B cell (primary cell): ENCODE data around the gene MAGI2. TPM values are rescaled to one million over a fixed set of nuclear protein-coding genes. Genes with fewer than 3 reads are reported as not detected.

Experiments used
- ATAC-seq: fragments of 200-7000 bp; cut with Tn5 transposase; one replicate; pipeline ENCODE4 v1.10.0; 2021; ENCODE audit warnings: low read depth, mild to moderate bottlenecking, moderate number of reproducible peaks, moderate library complexity
- CTCF ChIA-PET: fragments of 350-600 bp; sonication (Branson Sonifier 250); formaldehyde crosslinking; loops from one replicate; lab custom pipeline; 2021; ENCODE audit warnings: antibody characterized with exemption, inconsistent platforms; lab: Charles Lee
- POLR2A ChIA-PET: fragments of 350-600 bp; sonication (Branson Sonifier 250); formaldehyde crosslinking; loops from one replicate; lab custom pipeline; 2021; ENCODE audit warnings: antibody characterized with exemption; lab: Charles Lee
- DNase-seq: peaks from one replicate; pipeline ENCODE4 v3.0.0; 2013
- H2AFZ ChIP-seq: 2 replicates; pipeline ENCODE4 v1.6.1; 2012; ENCODE audit warnings: mild to moderate bottlenecking, low read depth, low read length; ENCODE audit not compliant: insufficient read depth, poor library complexity, severe bottlenecking
- H3K27ac ChIP-seq, 2 donors: 1 replicate in 1 of 2; 2 replicates in 1 of 2; pipeline ENCODE4 v1.5.1; 2012 to 2013; ENCODE audit warnings: low read length in 2 of 2, mild to moderate bottlenecking in 2 of 2, moderate library complexity in 1 of 2
- H3K27me3 ChIP-seq, 4 experiments: fragments of 200-600 bp in 1 of 4; sonication (generic) in 1 of 4; replicated peaks in 1 of 4; 1 replicate in 2 of 4; 2 replicates in 2 of 4; pipeline versions ENCODE4 v1.6.1 to v1.7.0; 2013 to 2016; ENCODE audit warnings: low read length in 3 of 4, mild to moderate bottlenecking in 2 of 4, mixed read lengths in 1 of 4, moderate library complexity in 1 of 4; ENCODE audit not compliant: insufficient read depth in 4 of 4, control insufficient read depth in 3 of 4; ENCODE audit errors: control extremely low read depth in 1 of 4
- H3K36me3 ChIP-seq, 2 experiments: replicated peaks in 1 of 2; 1 replicate in 1 of 2; 2 replicates in 1 of 2; pipeline versions ENCODE4 v1.6.1 to v1.7.1; 2013; ENCODE audit warnings: low read length in 1 of 2; ENCODE audit not compliant: insufficient read depth in 2 of 2, control insufficient read depth in 1 of 2; ENCODE audit errors: control extremely low read depth in 1 of 2, extremely low read depth in 1 of 2
- H3K4me1 ChIP-seq, 2 donors: fragments of 200-600 bp in 1 of 2; sonication (generic) in 1 of 2; 1 replicate in 1 of 2; 2 replicates in 1 of 2; pipeline versions ENCODE4 v1.5.1 to v1.6.1; 2013 to 2017; ENCODE audit warnings: low read length in 2 of 2; ENCODE audit not compliant: control insufficient read depth in 2 of 2, insufficient read depth in 2 of 2
- H3K4me2 ChIP-seq: replicated peaks from 2 replicates; pipeline ENCODE3; 2012; ENCODE audit warnings: mild to moderate bottlenecking, low read depth, low read length; ENCODE audit not compliant: poor library complexity, severe bottlenecking
- H3K4me3 ChIP-seq, 5 experiments: fragments of 200-600 bp in 1 of 5; sonication (generic) in 1 of 5; 1 replicate in 3 of 5; 2 replicates in 2 of 5; pipeline versions ENCODE4 v1.5.1 to v1.7.0; 2011 to 2016; ENCODE audit warnings: low read length in 4 of 5, mild to moderate bottlenecking in 4 of 5, low read depth in 2 of 5, control low read depth in 1 of 5, moderate library complexity in 1 of 5; ENCODE audit not compliant: insufficient read depth in 1 of 5; ENCODE audit errors: control extremely low read depth in 1 of 5, extremely low read depth in 1 of 5
- H3K79me2 ChIP-seq: fragments of 200-600 bp; sonication (generic); one replicate; pipeline ENCODE4 v1.6.0; 2016; ENCODE audit warnings: low read length; ENCODE audit not compliant: control insufficient read depth, insufficient read depth
- H3K9ac ChIP-seq: fragments of 200-600 bp; sonication (generic); 2 replicates; pipeline ENCODE4 v1.6.1; 2017; ENCODE audit warnings: mild to moderate bottlenecking, low read length, moderate library complexity
- H3K9me3 ChIP-seq, 3 donors: one replicate each; pipeline versions ENCODE4 v1.6.1 to v1.7.1; 2013; ENCODE audit warnings: low read length in 2 of 3; ENCODE audit not compliant: control insufficient read depth in 2 of 3, insufficient read depth in 1 of 3; ENCODE audit errors: control extremely low read depth in 1 of 3
- H4K20me1 ChIP-seq: 2 replicates; pipeline ENCODE4 v1.6.0; 2012; ENCODE audit warnings: mild to moderate bottlenecking, low read length; ENCODE audit not compliant: insufficient read depth, control insufficient read depth, poor library complexity, severe bottlenecking
- H3K27ac Mint-ChIP-seq: one replicate; pipeline ENCODE4 v1.8.0; 2021; ENCODE audit warnings: mixed read lengths
- H3K27me3 Mint-ChIP-seq: one replicate; pipeline ENCODE4 v1.8.0; 2021; ENCODE audit warnings: mixed read lengths
- H3K4me1 Mint-ChIP-seq: one replicate; pipeline ENCODE4 v1.8.0; 2021; ENCODE audit warnings: mixed read lengths
- H3K4me3 Mint-ChIP-seq: one replicate; pipeline ENCODE4 v1.8.0; 2021; ENCODE audit warnings: mixed read lengths
- H3K9me3 Mint-ChIP-seq: one replicate; pipeline ENCODE4 v1.8.0; 2022; ENCODE audit warnings: mixed read lengths; ENCODE audit not compliant: insufficient read depth
- CTCF ChIP-seq: fragments of 200-600 bp; IDR thresholded peaks from one replicate; pipeline ENCODE4 v1.8.0; 2022; ENCODE audit warnings: antibody characterized with exemption, mild to moderate bottlenecking
- EZH2 ChIP-seq: IDR thresholded peaks from 2 replicates; pipeline ENCODE4 v1.6.1; 2012; ENCODE audit warnings: borderline replicate concordance, low read depth, mild to moderate bottlenecking, moderate library complexity, low read length; ENCODE audit not compliant: insufficient read depth, poor library complexity, severe bottlenecking
- WGBS: methylation state at CpG from one replicate; pipeline ENCODE4 v1.1.5; 2013; ENCODE audit warnings: missing lambda C conversion rate; ENCODE audit not compliant: insufficient coverage; 5-methylcytosine and 5-hydroxymethylcytosine counted together
- intact Hi-C: fragments of 100-400 bp; cut with micrococcal nuclease; formaldehyde crosslinking; loops from one replicate; pipeline ENCODE4 v1.10.0; 2022
- polyA plus RNA-seq: library from polyadenylated mRNA; depleted of rRNA; stranded (reverse); fragments of >200 nt; gene quantifications from 2 replicates; pipeline ENCODE4 v1.2.3, GENCODE V29; 2012
- total RNA-seq, 2 donors: library from RNA; stranded (reverse); fragments of 120-200 nt in 1 of 2; gene quantifications; 1 replicate in 1 of 2; 2 replicates in 1 of 2; pipeline versions ENCODE4 v1.2.3 to v1.2.4, GENCODE V29; 2013 to 2022

MAGI2 gene
- total and polyA plus RNA-seq, 2 donors (not counting 1 experiment from before 2014, with no cell fraction given), result 0.16 to 0.64 TPM

- Histone ChIP-seq H3K79me2 (no peaks in the 10 kb centered on the region), H3K9me3 (no peaks in the 10 kb centered on the region), H3K9ac (no peak overlapping the region), H3K4me1 (no peaks in the 10 kb centered on the region), H3K4me2 (no peak overlapping the region), H2AFZ (no peak overlapping the region), H3K27ac (no peak overlapping the region), H3K36me3 (no peaks in the 10 kb centered on the region), H4K20me1 (no peaks in the 10 kb centered on the region), H3K27me3 (no peaks in the 10 kb centered on the region), H3K4me3 (no peak overlapping the region)
- ATAC-seq (no peak), DNase-seq (no peak)
- H3K4me1 Mint-ChIP-seq, result no peaks in the 10 kb centered on the region
- intact Hi-C loops, result no loop called here
- H3K9me3 Mint-ChIP-seq, result no peaks in the 10 kb centered on the region
- TF ChIP-seq EZH2, result no peak
- no peak for TF ChIP-seq CTCF
- 100% methylated on average over 2 of the region's 3 CpGs for WGBS
- no peak overlapping the region for H3K27ac Mint-ChIP-seq
- CTCF ChIA-PET, result no interaction called here
- H3K4me3 Mint-ChIP-seq, result no peak overlapping the region
- no peaks in the 10 kb centered on the region for H3K27me3 Mint-ChIP-seq
- POLR2A ChIA-PET, result no interaction called here
These were observed 1152.1 kb downstream of the MAGI2 start for GRCh38 chr7:78301407-78301806.

- H3K4me1 ChIP-seq, result no peaks in the 10 kb centered on the region
- H3K27ac ChIP-seq, result no peak overlapping the region
- no peaks in the 10 kb centered on the region for H3K27me3 Mint-ChIP-seq
- no peak overlapping the region for H3K4me2 ChIP-seq
- H3K27ac Mint-ChIP-seq, result no peak overlapping the region
- intact Hi-C loops, result no loop called here
- no peak overlapping the region for H2AFZ ChIP-seq
- POLR2A ChIA-PET, result no interaction called here
- no peaks in the 10 kb centered on the region for H4K20me1 ChIP-seq
- ATAC-seq (no peak), DNase-seq (no peak)
- H3K79me2 ChIP-seq, result no peaks in the 10 kb centered on the region
- no peak overlapping the region for H3K4me3 ChIP-seq
- WGBS, result no CpG with 5 or more reads among the region's 5 CpGs
- TF ChIP-seq CTCF (no peak), EZH2 (no peak)
- H3K4me1 Mint-ChIP-seq, result no peaks in the 10 kb centered on the region
- no peaks in the 10 kb centered on the region for H3K36me3 ChIP-seq
- H3K4me3 Mint-ChIP-seq, result no peak overlapping the region
- H3K9me3 Mint-ChIP-seq, result no peaks in the 10 kb centered on the region
- H3K27me3 ChIP-seq, result no peaks in the 10 kb centered on the region
- CTCF ChIA-PET, result no interaction called here
- no peak overlapping the region for H3K9ac ChIP-seq
- H3K9me3 ChIP-seq, result peaks cover 0 to 3% (median 0%) of the 10 kb centered on the region in 3 donors
These were observed 1154.4 kb downstream of the MAGI2 start for GRCh38 chr7:78299088-78299487.
